Ovary (tissue), 9 donors: ENCODE measurements around the gene CRP. TPM values are rescaled to one million over a fixed set of nuclear protein-coding genes. Genes with fewer than 3 reads are reported as not detected.

Experiments used
- DNase-seq, 5 donors: peaks; one replicate each; pipeline ENCODE4 v3.0.0-alpha.2; 2019 to 2020
- H3K27ac ChIP-seq, 2 donors: fragments of 200-600 bp; one replicate each; pipeline versions ENCODE4 v1.5.1 to v1.8.0; 2019 to 2022
- H3K27me3 ChIP-seq: fragments of 200-600 bp; one replicate; pipeline ENCODE4 v1.8.0; 2022
- H3K36me3 ChIP-seq: fragments of 200-600 bp; sonication (generic); one replicate; pipeline ENCODE4 v1.5.1; 2019
- H3K4me1 ChIP-seq: one replicate; pipeline ENCODE4 v1.8.1; 2013; ENCODE audit warnings: mild to moderate bottlenecking, moderate library complexity; ENCODE audit not compliant: insufficient read depth
- H3K4me3 ChIP-seq: fragments of 200-600 bp; sonication (generic); one replicate; pipeline ENCODE4 v1.5.1; 2017
- H3K9me3 ChIP-seq, 2 donors: fragments of 200-600 bp in 1 of 2; sonication (generic) in 1 of 2; one replicate each; pipeline versions ENCODE4 v1.5.1 to v1.8.1; 2013 to 2019; ENCODE audit warnings: mild to moderate bottlenecking in 1 of 2, moderate library complexity in 1 of 2
- CTCF ChIP-seq, 3 donors: fragments of 450-650 bp in 2 of 3; fragments of 200-600 bp in 1 of 3; IDR thresholded peaks; one replicate each; pipeline versions ENCODE4 v1.5.1 to v1.8.0; 2016 to 2022; ENCODE audit warnings: antibody characterized with exemption in 3 of 3, mild to moderate bottlenecking in 1 of 3
- EP300 ChIP-seq: sonication (generic); formaldehyde crosslinking; IDR thresholded peaks from one replicate; pipeline ENCODE4 v1.6.1; 2017; ENCODE audit warnings: antibody characterized with exemption
- POLR2A ChIP-seq: fragments of 450-650 bp; IDR thresholded peaks from one replicate; pipeline ENCODE4 v1.6.1; 2017; ENCODE audit warnings: antibody characterized with exemption, mild to moderate bottlenecking, moderate library complexity
- WGBS, 3 donors: extraction: QIAGEN DNeasy Blood & Tissue Kit in 1 of 3; methylation state at CpG; one replicate each; pipeline versions ENCODE4 v1.1.5 to v1.1.7; 2013 to 2017; 5-methylcytosine and 5-hydroxymethylcytosine counted together
- intact Hi-C, 4 donors: fragments of 100-400 bp; cut with DNase I; formaldehyde crosslinking; loops; one replicate each; pipeline versions ENCODE4 v1.11.0 to v1.15.1; 2022 to 2023
- polyA plus RNA-seq, 2 donors: library from polyadenylated mRNA; stranded (reverse); fragments of 200-250 nt in 1 of 2; fragments of 350-450 nt in 1 of 2; fragmentation: Illumina TruSeq in 1 of 2; extraction: RNeasy Lipid Tissue Mini Kit (QIAGEN cat#74804) in 1 of 2; gene quantifications; one replicate each; pipeline ENCODE4 v1.2.3, GENCODE V29; 2013 to 2014
- total RNA-seq, 7 donors: library from RNA; depleted of rRNA in 2 of 7; stranded (reverse); fragments of >200 nt in 2 of 7; fragmentation: NEBNext Ultra II Directional in 3 of 7; extraction: Animal tissue kit (Norgen Biotek cat#: 25700) in 3 of 7; gene quantifications; one replicate each; pipeline versions ENCODE4 v1.1.0 to v1.2.4, GENCODE V29; 2016 to 2023
- donor health status: DM: no; HTN: no; CAD: no; lungs with moderate emphysema.
- donor health status: DM: no; HTN: no; CAD: no.
- donor health status: Bipolar disorder and iron deficiency.
- donor health status: DM: yes; HTN: yes; CAD: no.
- donor health status: DM: no; HTN: no; CAD: no.
- donor health status: DM: yes; HTN: yes; CAD: no.

The CRP gene
- total and polyA plus RNA-seq, 9 donors, result 0.96 to 1.7 (median 1.2) TPM; not detected in 5

- no peak overlapping the region for H3K27ac ChIP-seq
- intact Hi-C loops, result no loop called here
- H3K4me3 ChIP-seq, result no peak overlapping the region
- H3K4me1 ChIP-seq, result no peaks in the 10 kb centered on the region
- TF ChIP-seq CTCF (IDR thresholded peaks at IDR 0.05), result no peak
- no peak for TF ChIP-seq POLR2A
- no peak for TF ChIP-seq EP300
- no peaks in the 10 kb centered on the region for H3K9me3 ChIP-seq
- DNase-seq, result no peak
- H3K27me3 ChIP-seq, result no peaks in the 10 kb centered on the region
- H3K36me3 ChIP-seq, result no peaks in the 10 kb centered on the region
These were observed 15.1 kb downstream of the CRP start for GRCh38 chr1:159699246-159699645.

GRCh38 chr1:159687511-159687910 is 26.9 kb downstream of the CRP start:
- no peaks in the 10 kb centered on the region for H3K36me3 ChIP-seq
- H3K4me3 ChIP-seq, result no peak overlapping the region
- H3K9me3 ChIP-seq, result no peaks in the 10 kb centered on the region
- no peak overlapping the region for H3K27ac ChIP-seq
- intact Hi-C loops, result no loop called here
- DNase-seq, result no peak
- no peaks in the 10 kb centered on the region for H3K27me3 ChIP-seq
- no peaks in the 10 kb centered on the region for H3K4me1 ChIP-seq
- TF ChIP-seq POLR2A (no peak), CTCF (IDR thresholded peaks at IDR 0.05) (no peak), EP300 (no peak)

DNA sequence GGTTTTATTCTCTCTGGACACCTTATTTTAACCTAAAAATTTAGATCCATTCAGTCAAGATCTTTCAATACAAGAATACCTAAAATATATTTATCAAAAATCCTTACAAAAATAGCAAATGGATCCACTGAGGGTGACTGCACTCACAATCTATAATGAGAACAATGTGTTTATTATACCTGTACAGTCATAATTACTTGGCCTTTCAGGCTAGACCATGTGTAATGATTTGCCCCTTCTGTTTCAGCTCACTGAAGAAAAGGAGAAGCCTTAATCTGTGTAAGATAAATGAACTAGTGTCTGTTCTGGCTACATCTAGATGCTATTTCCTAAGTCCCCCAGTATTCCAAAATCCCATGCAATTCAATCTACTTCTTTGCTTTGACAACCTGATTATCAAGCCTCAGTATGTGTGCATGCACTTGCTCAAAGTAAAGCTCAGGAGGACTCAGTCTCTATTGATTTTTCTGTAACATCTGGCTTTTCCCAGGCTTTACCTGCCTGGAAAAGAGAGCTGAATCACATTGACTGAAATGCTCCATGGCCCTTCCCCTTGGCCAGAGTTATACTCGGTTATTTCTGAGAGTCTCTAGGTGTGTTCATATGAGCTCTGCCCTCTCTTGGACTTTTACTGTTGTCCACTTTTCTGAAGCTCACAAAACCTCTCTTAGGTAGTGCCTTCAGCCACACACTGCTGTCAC is 27.6 kb downstream of the CRP start:
- WGBS, 3 donors, result 71 to 74% (median 73%) methylated on average over 1 of the region's 1 CpG
- TF ChIP-seq EP300 (no peak), CTCF (IDR thresholded peaks at IDR 0.05) (no peak), POLR2A (no peak)

GRCh38 chr1:159678939-159679338 is 35.5 kb downstream of the CRP start:
- no peaks in the 10 kb centered on the region for H3K36me3 ChIP-seq
- no peaks in the 10 kb centered on the region for H3K27me3 ChIP-seq
- no peaks in the 10 kb centered on the region for H3K9me3 ChIP-seq
- intact Hi-C loops, result no loop called here
- no peak for DNase-seq
- H3K4me3 ChIP-seq, result no peak overlapping the region
- TF ChIP-seq EP300 (no peak), CTCF (IDR thresholded peaks at IDR 0.05) (no peak), POLR2A (no peak)
- no peaks in the 10 kb centered on the region for H3K4me1 ChIP-seq
- H3K27ac ChIP-seq, result no peak overlapping the region
- 69 to 73% methylated on average over 5 of the region's 5 CpGs; no CpG with 5 or more reads in 1 of the 3 donors for WGBS, 3 donors

More for the DNA sequence above, 27.6 kb downstream of the CRP start:
- no peaks in the 10 kb centered on the region for H3K4me1 ChIP-seq
- H3K36me3 ChIP-seq, result no peaks in the 10 kb centered on the region
- H3K9me3 ChIP-seq, result no peaks in the 10 kb centered on the region
- intact Hi-C loops, result no loop called here
- no peak overlapping the region for H3K27ac ChIP-seq
- no peak overlapping the region for H3K4me3 ChIP-seq
- no peaks in the 10 kb centered on the region for H3K27me3 ChIP-seq
- DNase-seq, result no peak
